ENCODE measurements around the gene PGAP3.
A peak's percentile ranks its signal among the peaks of the same experiment; 100 is the strongest.

DNA sequence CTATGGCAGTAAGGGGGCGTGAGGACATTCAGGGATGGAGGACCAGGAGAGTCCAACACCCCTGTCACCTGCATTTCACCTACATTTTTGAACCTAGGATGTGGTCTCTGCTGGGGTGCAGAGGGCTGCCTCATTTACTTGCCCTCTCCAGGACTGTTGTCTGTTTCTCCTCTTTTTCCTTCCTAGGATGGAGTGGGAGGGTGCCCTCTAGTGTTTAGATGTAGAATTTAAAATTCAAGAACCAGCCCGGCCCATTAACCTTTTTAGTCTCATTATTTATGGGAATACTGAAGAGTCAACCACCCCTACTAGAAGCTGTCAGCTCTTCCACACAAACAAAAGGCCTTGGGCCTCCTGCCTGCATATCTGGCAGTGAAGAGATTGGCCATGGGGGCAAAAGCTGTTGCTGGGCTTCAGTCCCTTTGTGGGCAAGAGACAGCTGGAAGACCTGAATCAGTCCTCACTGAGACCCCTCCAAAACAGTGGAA, 53.4 kb downstream of the PGAP3 start:
- TF ChIP-seq CTCF (conservative IDR thresholded peaks at IDR 0.05; ENCODE audit: low read depth, low read length) (peak; percentile 77), EZH2 (IDR thresholded peaks at IDR 0.05; ENCODE audit: low read length, unreplicated experiment) (no peak)

Measured in PC-3 (cell line).